IMR-90 (cell line): ENCODE data around the gene PTPN7. TPM values are rescaled to one million over a fixed set of nuclear protein-coding genes. Genes with fewer than 3 reads are reported as not detected.

Experiments used
- ATAC-seq: fragments of 200-7000 bp; cut with Tn5 transposase; 2 replicates; pipeline ENCODE4 v1.9.1; 2020; ENCODE audit warnings: low read depth, mild to moderate bottlenecking, moderate library complexity
- BruUV-seq: library from RNA; stranded (reverse); fragments of 400-500 nt; replicated peaks from 2 replicates; lab custom pipeline; 2021; lab: Mats Ljungman, UMichigan
- CTCF ChIA-PET: fragments of 300-600 bp; formaldehyde crosslinking; extraction: SDS; loops from one replicate; lab custom pipeline; 2021; ENCODE audit warnings: antibody characterized with exemption; lab: Yijun Ruan, JAX
- POLR2A ChIA-PET: fragments of 300-600 bp; sonication (Branson Sonifier 250); formaldehyde crosslinking; loops from one replicate; lab custom pipeline; 2022; ENCODE audit warnings: antibody characterized with exemption; ENCODE audit not compliant: unreplicated experiment; lab: Charles Lee
- DNase-seq: peaks from one replicate; pipeline ENCODE4 v3.0.0; 2013
- H2AFZ ChIP-seq: replicated peaks from 2 replicates; pipeline ENCODE3; 2013; ENCODE audit warnings: low read length, mild to moderate bottlenecking; ENCODE audit not compliant: poor library complexity
- H2AK5ac ChIP-seq: 2 replicates; pipeline ENCODE4 v1.6.1; 2013; ENCODE audit warnings: low read depth, low read length, inconsistent platforms
- H2AK9ac ChIP-seq: replicated peaks from 2 replicates; pipeline ENCODE3; 2013; ENCODE audit warnings: mild to moderate bottlenecking, low read depth, low read length, moderate library complexity; ENCODE audit not compliant: poor library complexity
- H2BK120ac ChIP-seq: 2 replicates; pipeline ENCODE4 v1.6.1; 2013; ENCODE audit warnings: low read depth, low read length, inconsistent platforms
- H2BK15ac ChIP-seq: 3 replicates; pipeline ENCODE4 v1.6.1; 2013; ENCODE audit warnings: low read depth, low read length, inconsistent platforms
- H2BK20ac ChIP-seq: 2 replicates; pipeline ENCODE4 v1.6.1; 2013; ENCODE audit warnings: low read depth, mild to moderate bottlenecking, inconsistent platforms, low read length, moderate library complexity
- H2BK5ac ChIP-seq: 2 replicates; pipeline ENCODE4 v1.6.1; 2013; ENCODE audit warnings: mild to moderate bottlenecking, low read depth, low read length, inconsistent platforms; ENCODE audit not compliant: poor library complexity, severe bottlenecking
- H3K14ac ChIP-seq: replicated peaks from 2 replicates; pipeline ENCODE4 v1.6.1; 2013; ENCODE audit warnings: low read depth, low read length, inconsistent platforms
- H3K18ac ChIP-seq: 2 replicates; pipeline ENCODE4 v1.6.1; 2013; ENCODE audit warnings: low read depth, low read length, control low read depth
- H3K23ac ChIP-seq: 2 replicates; pipeline ENCODE4 v1.6.1; 2013; ENCODE audit warnings: low read depth, low read length, inconsistent platforms
- H3K27ac ChIP-seq: 2 replicates; pipeline ENCODE4 v1.5.1; 2013; ENCODE audit warnings: mild to moderate bottlenecking, control low read depth, low read length; ENCODE audit not compliant: insufficient read depth
- H3K27me3 ChIP-seq: 2 replicates; pipeline ENCODE4 v1.6.1; 2013; ENCODE audit warnings: low read length; ENCODE audit not compliant: control insufficient read depth, insufficient read depth
- H3K36me3 ChIP-seq: 2 replicates; pipeline ENCODE4 v1.6.1; 2013; ENCODE audit warnings: low read length, mixed read lengths; ENCODE audit not compliant: control insufficient read depth, insufficient read depth
- H3K4ac ChIP-seq: 2 replicates; pipeline ENCODE4 v1.6.1; 2013; ENCODE audit warnings: low read depth, low read length, inconsistent platforms
- H3K4me1 ChIP-seq: 2 replicates; pipeline ENCODE4 v1.6.1; 2013; ENCODE audit warnings: low read length, mixed read lengths; ENCODE audit not compliant: control insufficient read depth, insufficient read depth
- H3K4me2 ChIP-seq: 2 replicates; pipeline ENCODE4 v1.6.1; 2013; ENCODE audit warnings: low read depth, mild to moderate bottlenecking, control low read depth, low read length, moderate library complexity
- H3K4me3 ChIP-seq: 2 replicates; pipeline ENCODE4 v1.5.1; 2013; ENCODE audit warnings: low read depth, mild to moderate bottlenecking, control low read depth, low read length, moderate library complexity; ENCODE audit not compliant: insufficient read depth
- H3K56ac ChIP-seq: 2 replicates; pipeline ENCODE4 v1.6.1; 2013; ENCODE audit warnings: low read length, inconsistent platforms; ENCODE audit not compliant: insufficient read depth; ENCODE audit errors: extremely low read depth
- H3K79me1 ChIP-seq, 2 experiments: 2 replicates each; pipeline ENCODE4 v1.6.1; 2013; ENCODE audit warnings: low read length in 2 of 2, inconsistent platforms in 1 of 2, low read depth in 1 of 2
- H3K9ac ChIP-seq: 2 replicates; pipeline ENCODE4 v1.6.1; 2013; ENCODE audit warnings: low read depth, low read length, control low read depth
- H3K9me1 ChIP-seq: 2 replicates; pipeline ENCODE4 v1.6.1; 2013; ENCODE audit warnings: low read length, inconsistent platforms; ENCODE audit not compliant: insufficient read depth
- H3K9me3 ChIP-seq: 2 replicates; pipeline ENCODE4 v1.6.1; 2013; ENCODE audit warnings: low read length; ENCODE audit not compliant: control insufficient read depth, insufficient read depth
- H4K20me1 ChIP-seq: 2 replicates; pipeline ENCODE4 v1.6.1; 2013; ENCODE audit warnings: low read length, inconsistent platforms; ENCODE audit not compliant: insufficient read depth
- H4K5ac ChIP-seq: 2 replicates; pipeline ENCODE4 v1.6.1; 2013; ENCODE audit warnings: mild to moderate bottlenecking, low read depth, low read length, control low read depth
- H4K8ac ChIP-seq, 2 experiments: 2 replicates each; pipeline ENCODE4 v1.6.1; 2013; ENCODE audit warnings: low read depth in 2 of 2, low read length in 2 of 2, control low read depth in 1 of 2, inconsistent platforms in 1 of 2
- H4K91ac ChIP-seq: 2 replicates; pipeline ENCODE4 v1.6.1; 2013; ENCODE audit warnings: low read depth, low read length, inconsistent platforms; ENCODE audit not compliant: insufficient read depth
- CTCF ChIP-seq: conservative IDR thresholded peaks from 2 replicates; pipeline ENCODE4 v1.5.1; 2012; ENCODE audit warnings: mild to moderate bottlenecking, low read depth, low read length, improper control_type of control experiment
- WGBS, 2 experiments: methylation state at CpG; one replicate each; pipeline versions ENCODE4 v1.1.5 to v1.1.7; 2013; ENCODE audit warnings: missing lambda C conversion rate in 2 of 2; ENCODE audit not compliant: insufficient read length in 1 of 2; ENCODE audit errors: extremely low coverage in 2 of 2; 5-methylcytosine and 5-hydroxymethylcytosine counted together
- dilution Hi-C: fragments of 300-500 bp; cut with HindIII; formaldehyde crosslinking; loops from one replicate; pipeline ENCODE4 v1.14.3; 2018; ENCODE audit warnings: low sequenced_read_pairs; ENCODE audit not compliant: unreplicated experiment
- in situ Hi-C: fragments of 300-500 bp; cut with MboI; formaldehyde crosslinking; loops from 3 replicates; pipeline ENCODE4 v1.14.3; 2019; ENCODE audit warnings: low sequenced_read_pairs, inconsistent platforms, mixed read lengths
- intact Hi-C: fragments of 100-400 bp; cut with micrococcal nuclease; formaldehyde crosslinking; loops from 2 replicates; pipeline ENCODE4 v1.10.0; 2022
- polyA plus RNA-seq, 3 experiments: library from polyadenylated mRNA; depleted of rRNA; stranded (reverse); fragments of >200 nt; gene quantifications; 2 replicates each; pipeline ENCODE4 v1.2.3, GENCODE V29; 2012; ENCODE audit warnings: low replicate concordance in 1 of 3
- total RNA-seq: library from RNA; depleted of rRNA; stranded (reverse); fragments of >200 nt; gene quantifications from 2 replicates; pipeline ENCODE4 v1.2.3, GENCODE V29; 2012

The PTPN7 gene
- total and polyA plus RNA-seq, 2 of the 4 experiments (the other 2 are of a cell fraction): 0.05 TPM; not detected in 1

- in situ Hi-C loops: no loop called here
Observed at GRCh38 chr1:202182040-202182877, 21.9 kb upstream of the PTPN7 start.

More at GRCh38 chr1:202182040-202182877, 21.9 kb upstream of the PTPN7 start:
- WGBS, 2 experiments: 63% methylated on average over 2 of the region's 8 CpGs; no CpG with 5 or more reads in 1 of the 2 experiments
- Histone ChIP-seq H2BK20ac (no peak overlapping the region), H3K4ac (no peak overlapping the region), H4K8ac (no peak overlapping the region), H3K14ac (no peak overlapping the region), H3K79me1 (no peaks in the 10 kb centered on the region), H2BK5ac (no peak overlapping the region), H3K27ac (no peak overlapping the region), H3K9me3 (no peaks in the 10 kb centered on the region), H3K36me3 (no peaks in the 10 kb centered on the region), H4K5ac (no peak overlapping the region), H3K9ac (no peak overlapping the region), H2BK15ac (no peak overlapping the region), H3K4me2 (no peak overlapping the region), H3K4me1 (no peaks in the 10 kb centered on the region), H4K20me1 (peaks cover 4% of the 10 kb centered on the region; the same call in 1 of the 2 replicates), H4K91ac (no peak overlapping the region), H3K27me3 (peaks cover 80% of the 10 kb centered on the region), H3K18ac (no peak overlapping the region), H3K23ac (no peak overlapping the region), H3K4me3 (no peak overlapping the region), H2AK5ac (no peak overlapping the region), H3K56ac (no peak overlapping the region), H2AK9ac (no peak overlapping the region), H3K9me1 (no peaks in the 10 kb centered on the region), H2AFZ (no peak overlapping the region), H2BK120ac (no peak overlapping the region)
- intact Hi-C loops (no loop called here), dilution Hi-C loops (no loop called here)
- CTCF ChIA-PET: no interaction called here
- POLR2A ChIA-PET: no interaction called here
- TF ChIP-seq CTCF: no peak
- ATAC-seq: no peak
- no peak for DNase-seq
- BruUV-seq: no TSS peak
